HG03039 (cell line): ENCODE data around the gene KRT8.
"Not testable (repeated sequence)": the region's sequence is repeated elsewhere in the genome, so short reads cannot be mapped to it uniquely, and the experiment has no call there.

Experiments
- ATAC-seq: cut with Tn5 transposase; IDR thresholded peaks from one replicate; pipeline ENCODE4 v1.9.1; 2021; ENCODE audit warnings: mild to moderate bottlenecking, moderate library complexity; ENCODE audit not compliant: unreplicated experiment

Gene KRT8

DNA sequence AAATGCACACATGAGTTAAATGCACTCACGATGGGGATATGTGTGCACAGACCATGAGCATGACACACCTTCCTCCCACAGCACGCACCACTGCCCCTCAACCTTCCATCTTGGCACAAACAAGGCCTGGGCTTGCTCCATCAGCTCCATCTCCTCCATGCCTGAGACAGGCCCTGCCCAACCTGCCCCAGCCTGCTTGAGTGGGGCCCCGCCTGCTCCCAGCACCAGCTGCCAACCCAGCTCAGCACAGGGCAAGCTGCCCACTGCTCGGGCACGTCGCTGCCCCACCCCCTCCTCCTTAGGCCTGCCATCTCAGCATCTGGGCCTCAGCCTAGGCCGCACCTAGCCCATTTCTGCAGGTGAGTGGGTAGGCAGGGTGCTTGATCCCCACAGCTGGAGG, 28.5 kb downstream of the KRT8 start:
- ATAC-seq, result no peak

DNA sequence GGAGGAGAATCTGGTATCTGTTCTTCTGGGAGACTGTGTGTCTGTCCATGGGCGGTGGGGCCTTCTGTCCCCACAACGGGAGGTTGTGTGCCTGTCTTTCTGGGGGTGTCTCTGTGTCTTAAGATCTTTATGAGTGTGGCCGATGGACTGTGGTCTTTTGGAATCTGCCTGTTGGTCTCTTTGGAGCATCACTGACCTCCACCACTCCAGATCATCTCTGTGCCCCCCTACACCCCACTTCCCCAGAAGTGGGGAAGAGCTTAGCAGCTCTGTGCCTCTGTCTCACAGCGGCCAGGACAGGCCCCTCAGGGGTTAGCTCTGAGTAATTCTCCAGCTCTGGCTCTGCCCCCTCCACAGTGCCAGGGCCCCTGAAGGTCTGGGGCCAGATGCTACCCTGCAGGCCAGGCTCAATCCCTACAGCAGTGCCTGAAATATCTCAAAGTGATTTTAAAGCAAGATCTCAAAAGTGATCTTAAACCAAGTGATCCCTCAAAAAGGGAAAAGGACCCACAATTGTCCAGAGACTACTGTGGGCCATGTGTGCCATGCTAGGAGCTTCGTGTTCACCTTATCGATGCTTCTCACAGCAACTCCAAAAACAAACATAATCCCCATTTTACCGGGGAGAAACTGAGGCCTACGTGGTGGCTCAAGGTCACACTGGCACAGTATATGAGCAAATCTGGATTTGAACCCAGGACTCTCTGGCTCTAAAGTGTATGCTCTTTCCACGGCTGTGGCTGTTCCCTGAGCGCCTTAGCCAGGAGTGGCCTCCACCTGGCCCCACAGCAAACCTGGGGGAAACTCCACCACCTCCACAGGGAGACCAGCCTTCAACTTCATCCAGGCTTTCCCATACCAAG, 30.1 kb downstream of the KRT8 start:
- no peak for ATAC-seq

DNA sequence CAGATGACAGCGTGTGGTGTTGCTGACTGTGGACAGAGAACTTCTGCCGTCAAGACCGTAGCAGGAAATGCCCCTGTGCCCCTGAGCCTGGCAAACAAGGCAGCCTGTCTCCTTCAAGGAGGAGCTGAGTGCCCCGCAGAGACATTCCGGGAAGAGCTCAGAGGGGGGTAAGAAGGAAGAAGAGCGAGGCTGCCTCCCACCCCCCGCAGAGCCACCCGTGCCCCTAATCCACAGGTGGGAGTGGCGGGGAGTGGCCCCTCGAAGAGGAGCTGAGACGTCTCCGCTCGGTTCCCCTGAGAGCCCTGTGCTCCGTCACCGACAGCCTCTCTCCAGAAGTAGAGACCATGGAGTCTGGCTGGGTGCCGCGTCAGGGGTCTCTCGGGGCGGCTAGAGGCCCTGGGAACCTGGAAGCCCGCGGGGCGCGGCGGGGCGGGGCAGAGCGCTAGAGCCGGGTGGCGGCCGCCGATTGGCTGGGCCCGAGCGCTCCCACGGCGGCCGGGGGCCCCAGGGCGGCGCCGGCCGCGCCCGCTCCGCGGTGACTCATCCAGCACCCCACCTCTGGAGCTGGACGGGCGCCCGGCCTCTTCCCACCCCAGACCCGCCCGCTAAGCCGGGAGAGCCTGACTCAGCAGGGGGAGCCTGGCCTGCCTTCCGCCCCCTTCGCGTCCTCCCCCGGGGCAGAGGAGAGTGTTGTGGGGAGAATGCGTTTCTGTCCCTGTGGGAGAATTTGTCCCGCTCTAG, 30.9 kb downstream of the KRT8 start:
- peak; percentile 50 for ATAC-seq

DNA sequence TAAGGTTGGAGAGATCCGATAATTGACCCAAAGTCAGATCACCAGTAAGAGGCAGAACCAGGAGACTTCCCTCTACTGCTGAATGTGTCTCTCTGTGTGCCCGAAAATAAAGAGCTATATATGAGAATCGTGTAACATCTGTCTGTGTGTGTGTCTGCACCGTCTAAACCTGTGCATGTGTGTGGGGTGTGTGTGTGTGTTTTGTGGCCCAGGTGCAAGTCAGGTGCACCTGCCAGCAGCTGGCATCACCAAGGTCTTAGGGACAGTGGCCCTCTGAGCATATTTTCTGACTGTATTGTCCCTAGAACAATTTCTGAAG, 31.4 kb downstream of the KRT8 start:
- ATAC-seq, result no peak

DNA sequence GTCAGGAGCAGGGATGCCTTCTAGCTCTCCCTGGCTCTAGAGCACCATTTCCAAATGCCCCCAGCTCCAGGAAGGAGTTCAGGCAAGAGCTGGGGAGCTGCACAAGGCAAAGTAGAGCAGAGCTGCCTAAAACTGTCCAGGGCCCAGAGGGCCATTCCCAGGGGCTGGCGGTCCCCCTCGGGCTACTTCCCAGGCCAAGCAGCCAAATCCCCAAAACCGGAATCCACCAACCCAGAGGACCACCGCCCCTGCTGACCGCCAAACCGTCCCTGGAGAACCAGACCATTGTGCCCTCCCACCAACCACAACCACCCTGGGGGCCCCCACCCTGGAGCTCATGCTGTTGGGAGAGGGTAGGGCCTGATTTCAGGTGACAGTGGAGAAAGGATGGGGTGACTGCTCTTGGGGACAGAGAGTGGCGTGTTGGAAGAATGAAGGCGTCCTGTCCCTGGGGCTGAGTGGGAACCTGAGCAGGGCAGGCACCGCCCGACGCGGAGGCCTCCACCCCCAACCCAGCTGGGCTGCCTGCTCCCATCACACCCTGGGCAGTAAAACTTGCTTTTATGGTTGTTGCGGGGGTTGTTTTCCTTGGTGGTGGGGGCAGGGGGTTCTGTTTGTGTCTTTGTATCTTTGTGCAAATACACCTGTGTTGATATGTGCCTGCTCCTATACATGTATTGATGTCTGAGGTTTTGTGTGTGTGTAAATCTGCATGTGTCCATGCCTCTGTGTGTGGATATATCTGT, 32.1 kb downstream of the KRT8 start:
- no peak for ATAC-seq

DNA sequence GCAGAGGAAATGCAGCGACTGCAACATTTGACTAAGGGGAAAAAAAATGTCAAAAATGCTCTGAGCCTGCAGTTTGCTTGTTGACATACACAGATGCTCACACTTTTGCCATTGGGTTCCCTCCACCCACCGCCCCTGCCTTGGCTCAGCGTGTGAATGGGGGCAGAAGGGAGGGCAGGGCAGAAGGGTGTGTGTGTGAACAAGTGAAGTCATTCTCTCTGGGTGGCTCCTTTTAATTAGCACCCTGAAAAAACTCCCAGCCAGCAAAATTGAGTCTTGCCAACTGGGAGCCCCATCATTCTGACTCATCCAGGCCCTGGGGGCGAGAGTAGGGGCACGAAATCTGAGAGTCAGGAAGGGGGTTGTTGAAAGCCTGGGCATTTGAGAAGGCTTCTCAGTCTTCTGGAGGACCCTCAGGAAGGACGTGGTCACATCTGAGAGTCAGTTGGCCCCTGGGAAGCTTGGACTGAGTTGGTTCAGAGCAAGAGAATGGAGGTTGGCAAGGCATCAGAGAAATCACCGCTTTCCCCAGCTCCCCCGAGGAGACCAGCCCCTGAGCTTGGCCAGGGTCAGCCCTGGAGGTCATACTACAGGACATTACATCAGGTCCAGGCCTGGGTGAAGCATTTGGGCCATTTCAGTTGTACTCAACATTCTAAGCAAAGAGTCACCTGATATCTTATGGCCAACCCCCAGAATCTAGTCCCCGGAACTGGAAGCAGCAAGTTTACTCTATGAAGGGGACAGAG, 33.4 kb downstream of the KRT8 start:
- no peak for ATAC-seq

DNA sequence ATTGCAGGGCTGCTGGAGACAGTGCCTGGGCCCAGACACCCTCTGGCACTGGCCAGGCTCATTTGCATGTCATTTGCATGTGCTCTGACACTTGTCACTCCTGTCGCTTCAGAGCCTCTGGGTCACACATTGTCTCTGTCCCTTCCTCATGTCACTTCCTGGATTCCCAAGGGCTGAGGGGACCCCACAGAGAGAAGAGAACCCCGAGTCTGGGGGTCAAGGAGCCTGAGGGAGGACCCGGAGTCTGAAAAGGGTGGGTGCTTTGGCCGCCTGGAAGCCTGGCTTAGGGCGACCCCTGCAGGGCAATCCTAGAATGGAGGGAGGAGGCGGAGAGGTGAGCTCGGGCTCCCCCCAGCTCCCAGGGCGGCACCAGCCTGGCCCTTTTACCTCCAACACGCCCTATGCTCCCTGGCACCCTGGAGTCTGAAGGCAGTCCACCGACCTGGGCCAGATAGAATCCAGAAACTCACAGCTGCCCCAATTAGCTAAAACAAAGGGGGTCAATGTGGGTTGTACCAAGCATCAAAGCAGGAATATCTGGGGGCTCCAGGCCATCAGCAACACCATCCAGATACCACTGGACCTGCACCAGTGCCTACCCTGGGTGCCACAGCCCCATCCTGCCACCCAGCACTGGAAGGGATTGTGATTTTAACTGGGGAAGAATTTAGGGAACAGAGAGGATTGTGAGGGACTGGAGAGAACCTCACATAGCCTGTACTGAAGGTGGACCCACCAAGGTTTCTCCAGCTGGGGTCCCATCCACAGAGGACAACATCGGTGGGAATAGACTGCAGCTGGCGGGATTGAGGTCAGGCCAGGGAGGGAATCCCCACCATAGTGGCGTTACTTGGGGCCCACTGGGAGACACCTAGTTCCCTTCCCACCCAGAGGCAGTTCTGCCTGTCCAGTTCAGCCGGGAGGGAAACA, 34.2 kb downstream of the KRT8 start:
- peak; percentile 41 for ATAC-seq

DNA sequence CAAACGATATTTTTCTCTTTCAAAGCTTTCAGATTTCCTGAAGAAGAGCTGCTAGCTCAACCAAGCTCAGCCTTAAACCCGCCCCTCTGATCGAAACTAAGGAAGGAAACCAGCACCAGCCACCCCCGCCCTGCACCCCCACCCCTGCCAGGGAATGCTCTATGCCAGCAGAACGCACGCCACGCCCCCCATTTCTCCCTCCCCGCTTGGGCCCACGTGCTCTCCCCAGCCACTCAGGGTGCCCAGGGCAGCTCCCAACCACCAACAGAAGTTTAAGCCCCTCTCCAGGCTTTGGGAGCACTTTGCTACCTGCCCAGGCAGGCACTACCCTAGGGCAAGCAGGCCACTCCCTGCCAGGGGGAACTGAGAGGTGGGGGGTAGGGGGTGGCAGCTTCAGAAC, 37.2 kb downstream of the KRT8 start:
- no peak for ATAC-seq

DNA sequence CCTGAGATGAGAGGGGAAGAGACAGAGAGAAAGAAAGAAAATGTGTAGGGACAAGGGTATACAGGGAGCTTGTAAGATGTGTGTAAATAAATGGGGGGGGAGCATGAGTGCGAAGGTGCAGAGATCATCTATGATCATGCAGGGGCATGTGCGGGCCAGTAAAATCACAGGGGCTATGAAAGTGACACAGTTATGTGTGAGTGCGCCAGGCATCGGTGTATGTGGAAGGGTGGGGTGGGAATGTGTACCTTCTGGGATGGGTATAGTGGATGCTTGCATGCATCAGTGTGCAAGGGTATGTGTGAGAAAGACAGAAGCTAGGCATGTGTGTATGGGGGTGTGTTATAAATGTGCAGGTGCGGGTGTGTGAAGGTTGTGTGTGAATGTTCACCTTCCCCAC, 37.7 kb downstream of the KRT8 start:
- ATAC-seq, result no peak

DNA sequence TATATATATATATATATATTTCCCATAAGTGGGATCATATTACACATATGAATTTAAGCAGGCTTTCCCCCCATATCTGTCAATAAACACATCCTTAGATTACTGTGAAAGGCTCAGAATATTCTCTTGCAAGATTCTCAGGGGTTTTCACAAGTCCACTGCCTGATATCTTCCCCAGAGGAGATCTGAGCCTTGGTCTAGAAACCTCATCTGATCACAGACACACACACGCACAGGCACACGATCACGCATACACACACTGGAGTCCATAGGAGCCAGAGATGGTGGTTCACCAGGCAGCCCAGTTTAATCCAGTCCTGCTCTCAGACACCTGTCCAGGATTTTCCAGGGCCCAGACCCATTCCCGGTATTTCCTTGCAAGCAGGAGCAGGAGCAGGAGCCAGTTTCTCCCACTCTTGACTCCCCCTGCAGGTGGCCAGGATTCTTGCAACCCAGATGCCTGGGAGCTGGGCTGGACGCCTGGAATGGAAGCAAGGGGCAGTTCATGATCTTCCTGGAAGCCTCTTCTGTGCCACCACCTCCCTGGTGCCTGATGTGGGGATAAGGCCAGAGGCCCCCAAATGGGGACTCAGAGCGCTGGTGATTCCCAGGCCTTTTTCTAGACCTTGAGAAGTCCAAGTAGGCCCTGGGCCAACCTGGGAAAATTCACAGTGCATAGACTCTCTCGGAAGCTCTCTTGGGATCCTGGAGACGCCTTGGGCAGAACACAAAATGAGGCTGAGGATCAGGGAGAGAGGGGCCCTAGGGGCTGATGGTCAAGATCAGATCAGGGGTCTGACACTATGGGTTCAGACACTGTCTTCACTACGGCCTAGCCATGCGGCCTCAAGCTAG, 39.6 kb downstream of the KRT8 start:
- no peak for ATAC-seq

DNA sequence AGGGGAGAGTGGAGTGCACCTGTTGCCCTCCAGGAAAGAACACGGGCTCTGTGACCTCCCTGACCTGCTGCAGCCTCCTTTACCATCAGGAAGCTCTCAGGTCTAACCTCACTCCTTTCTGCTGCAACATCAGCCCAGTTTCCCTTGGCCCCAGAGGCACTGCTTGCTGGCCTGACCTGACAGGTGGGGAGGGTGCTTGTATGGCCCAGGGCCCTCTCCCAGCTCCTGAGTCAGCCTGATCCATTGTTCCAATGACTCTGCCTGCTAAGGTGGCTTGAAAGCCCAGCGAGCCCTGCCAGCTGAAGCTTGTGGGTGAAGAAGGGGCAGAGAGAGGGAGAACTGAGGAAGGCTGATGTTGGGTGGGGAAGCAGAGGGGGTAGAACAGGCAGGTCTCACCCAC, 42.9 kb downstream of the KRT8 start:
- ATAC-seq, result no peak

DNA sequence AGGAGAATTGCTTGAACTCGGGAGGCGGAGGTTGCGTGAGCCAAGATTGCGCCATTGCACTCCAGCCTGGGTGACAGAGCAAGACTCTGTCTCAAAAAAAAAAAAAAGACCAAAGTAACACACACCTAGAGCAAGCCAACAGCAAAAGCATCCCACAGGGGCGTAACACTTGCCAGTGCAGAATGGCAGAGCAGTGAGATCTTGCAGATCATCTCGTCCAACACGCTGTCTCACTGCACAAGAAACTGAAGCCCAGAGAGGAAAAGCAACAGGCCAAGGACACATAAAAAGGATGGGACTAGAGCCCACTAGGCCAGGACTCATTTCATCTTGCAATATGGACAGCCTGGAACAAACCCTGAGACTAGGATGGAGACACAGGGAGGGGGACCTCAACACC, 43.4 kb downstream of the KRT8 start:
- ATAC-seq, result no peak

DNA sequence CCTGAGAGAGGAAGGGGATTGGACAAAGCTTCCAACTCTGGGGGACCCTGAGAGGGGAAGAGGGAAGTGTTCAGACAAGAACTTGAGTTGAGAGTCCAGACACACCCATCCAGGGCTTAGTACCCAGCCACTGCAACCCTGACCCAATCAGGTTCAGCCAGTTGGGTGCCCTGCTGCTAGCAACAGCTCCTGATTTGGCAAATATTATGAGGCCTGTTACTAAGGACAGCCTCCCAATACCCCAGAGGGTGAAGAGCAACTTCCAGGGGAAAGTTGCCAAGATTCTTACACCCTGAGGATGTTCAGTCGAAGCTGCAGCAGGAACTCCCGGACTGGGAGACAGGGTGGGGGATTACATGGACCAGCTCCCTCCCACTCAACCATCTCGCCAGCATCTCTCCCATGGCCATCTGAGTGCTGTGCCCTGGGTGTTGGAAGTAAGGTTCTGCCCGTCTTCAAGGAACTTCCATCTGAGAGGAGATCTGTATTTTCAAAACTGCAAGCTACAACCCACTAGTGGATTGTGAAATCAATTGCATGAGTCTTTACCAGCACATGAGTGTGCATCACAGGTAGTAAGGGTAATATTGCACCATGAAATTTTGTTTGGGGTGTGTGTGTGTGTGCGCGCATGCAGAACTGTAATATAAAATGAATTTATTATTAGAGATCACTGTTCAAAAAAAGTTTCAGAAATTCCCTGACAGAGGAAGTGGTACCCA, 44.6 kb downstream of the KRT8 start:
- no peak for ATAC-seq

DNA sequence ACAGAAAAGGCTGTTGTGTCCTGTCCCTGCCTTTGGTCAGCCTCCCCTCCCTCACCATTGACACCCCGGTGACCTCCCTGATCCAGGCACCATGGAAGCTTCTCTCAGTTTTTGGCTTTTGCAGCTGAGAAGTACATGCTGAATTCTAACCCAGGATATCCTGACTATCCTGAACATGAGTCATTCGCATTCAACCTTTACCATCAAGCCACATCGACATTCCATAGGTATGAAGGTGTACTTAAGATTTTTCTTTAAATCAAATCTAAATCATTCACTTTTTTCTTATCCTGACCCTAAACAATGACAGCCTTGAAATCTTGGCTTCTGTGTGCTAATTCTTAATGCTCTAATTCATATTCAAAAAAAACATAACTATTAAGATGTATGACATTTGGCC, 47.4 kb downstream of the KRT8 start:
- ATAC-seq, result no peak

DNA sequence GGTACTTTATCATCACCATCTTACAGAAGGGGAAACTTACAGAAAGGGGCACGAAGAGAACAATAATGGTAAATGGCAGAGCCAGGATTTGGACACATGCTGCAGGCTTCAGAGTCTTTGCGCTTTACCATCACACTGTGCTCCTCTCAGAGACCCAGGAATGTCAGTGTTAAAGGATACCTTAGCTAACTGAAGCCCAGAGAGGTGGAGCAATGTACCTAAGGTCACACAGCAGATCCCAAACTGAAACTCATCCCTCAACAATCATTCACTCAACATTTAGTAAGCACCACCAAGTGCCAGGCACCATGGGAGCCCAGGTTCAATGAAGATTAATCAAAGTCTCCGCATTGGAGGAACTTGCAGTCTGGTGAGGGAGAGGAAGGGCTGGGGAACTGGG, 48.1 kb downstream of the KRT8 start:
- ATAC-seq, result no peak

DNA sequence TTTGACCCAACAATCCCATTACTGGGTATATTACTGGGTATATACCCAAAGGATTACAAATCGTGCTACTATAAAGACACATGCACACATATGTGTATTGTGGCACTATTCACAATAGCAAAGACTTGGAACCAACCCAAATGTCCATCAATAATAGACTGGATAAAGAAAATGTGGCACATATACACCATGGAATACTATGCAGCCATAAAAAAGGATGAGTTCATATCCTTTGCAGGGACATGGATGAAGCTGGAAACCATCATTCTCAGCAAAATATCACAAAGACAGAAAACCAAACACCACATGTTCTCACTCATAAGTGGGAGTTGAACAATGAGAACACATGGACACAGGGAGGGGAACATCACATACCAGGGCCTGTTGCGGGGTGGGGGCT, 48.8 kb downstream of the KRT8 start:
- ATAC-seq, result not testable (repeated sequence)

DNA sequence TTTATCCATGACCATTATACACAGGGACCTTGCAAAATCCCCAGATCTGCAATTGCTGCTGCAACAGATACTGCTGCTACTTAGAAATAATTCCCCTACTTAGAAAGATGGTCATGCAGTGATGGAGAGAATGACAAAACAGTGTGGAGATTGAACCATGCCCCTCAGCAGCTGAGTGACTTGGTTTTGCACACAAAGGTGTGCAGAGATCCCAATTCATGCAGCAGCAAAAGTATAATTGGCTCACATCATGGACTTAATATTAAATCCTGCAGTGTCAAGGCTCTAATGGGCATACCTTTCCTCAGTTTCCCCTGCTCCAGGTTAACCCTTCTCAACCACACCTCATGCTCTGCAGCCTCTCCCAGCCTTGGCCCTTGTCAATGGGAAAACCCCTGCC, 53.1 kb downstream of the KRT8 start:
- no peak for ATAC-seq

DNA sequence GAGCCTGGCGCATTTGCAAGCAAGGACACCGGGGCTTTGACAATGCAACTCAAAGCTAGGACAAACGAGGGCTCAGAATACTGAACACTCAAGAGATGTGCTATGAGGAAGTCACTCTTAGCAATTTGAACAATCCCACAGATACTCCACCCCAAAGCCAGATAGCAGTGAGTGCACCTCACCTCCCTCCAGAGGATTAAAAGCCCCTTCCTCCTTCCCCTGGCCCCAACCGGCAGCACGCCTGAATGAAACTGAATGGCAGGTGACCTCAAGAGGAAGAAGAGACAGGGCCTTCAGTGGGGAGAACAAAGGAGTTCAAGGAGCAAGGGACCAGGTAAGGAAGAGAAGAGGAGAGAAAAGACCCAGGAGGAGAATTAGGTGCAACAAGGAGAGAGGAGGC, 54.2 kb downstream of the KRT8 start:
- no peak for ATAC-seq

DNA sequence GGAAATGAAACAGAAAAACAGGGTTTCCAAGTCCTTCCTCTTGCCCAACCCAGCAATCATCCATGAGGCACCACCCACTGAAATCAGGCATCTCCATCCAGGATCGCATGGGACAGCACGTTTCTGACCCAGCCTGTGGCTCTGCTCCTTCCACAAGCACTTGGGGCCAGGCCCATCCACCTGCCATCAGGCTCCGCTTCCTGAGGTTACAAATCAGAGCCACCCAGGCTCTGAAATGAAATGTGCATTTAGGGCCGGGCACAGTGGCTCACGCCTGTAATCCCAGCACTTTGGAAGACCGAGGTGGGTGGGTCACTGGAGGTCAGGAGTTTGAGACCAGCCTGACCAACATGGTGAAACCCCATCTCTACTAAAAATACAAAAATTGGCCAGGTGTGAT, 55.4 kb downstream of the KRT8 start:
- no peak for ATAC-seq
